ENCODE results near the gene DNAH2. TPM values are rescaled to one million over a fixed set of nuclear protein-coding genes. Genes with fewer than 3 reads are reported as not detected.

The DNAH2 gene
- total and polyA plus RNA-seq, 2 of the 8 experiments (the other 6 are each of a cell fraction or from before 2014, with no cell fraction given) = 0.13 to 0.18 TPM

DNA sequence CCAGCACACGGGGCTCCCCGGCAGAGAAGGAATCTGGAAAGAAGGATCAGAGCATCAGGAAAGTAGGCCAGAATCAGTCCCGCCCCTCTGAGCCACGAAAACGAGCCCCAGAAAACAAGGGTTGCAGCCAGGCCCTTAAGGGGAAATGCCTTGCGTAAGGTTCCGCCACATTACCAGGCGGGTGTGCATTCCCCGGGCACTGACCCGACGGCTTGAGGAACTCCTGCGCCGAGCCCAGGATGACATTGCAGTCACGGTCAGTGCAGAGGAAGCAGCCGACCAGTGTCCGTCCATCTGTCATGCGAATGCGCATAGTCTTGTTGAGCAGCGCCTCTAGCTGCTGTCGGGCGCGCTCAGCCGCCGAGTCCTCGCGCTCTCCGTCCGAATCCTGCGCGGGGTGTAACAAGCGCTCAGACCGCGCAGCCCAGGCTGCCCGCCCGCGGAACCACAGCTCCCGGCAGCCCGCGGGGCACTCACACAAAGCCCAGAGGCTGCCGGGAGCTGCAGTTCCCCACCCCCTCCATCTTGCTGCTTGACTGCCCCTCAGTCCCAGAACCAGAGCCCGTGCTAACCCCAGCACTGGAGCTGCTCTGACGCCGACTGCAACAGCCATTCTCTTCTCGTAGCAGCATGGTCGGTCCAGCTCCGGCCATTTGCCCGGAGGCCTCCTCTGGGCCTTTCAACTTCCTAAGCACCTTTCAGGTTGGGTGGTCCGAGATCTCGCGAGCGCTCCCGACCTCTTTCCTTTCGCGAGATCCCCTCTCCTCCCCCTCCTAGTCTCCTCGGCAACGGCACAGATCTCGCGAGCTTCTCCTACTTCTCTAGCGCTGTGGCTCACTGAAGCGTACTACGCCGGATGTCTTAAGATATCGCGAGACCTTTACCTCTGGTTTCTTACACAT is 139.5 kb downstream of the DNAH2 start, which contains the start of gene NAA38 (continued):
- TF ChIP-seq RAD21 (IDR thresholded peaks at IDR 0.05 in 1 of 2, conservative IDR thresholded peaks at IDR 0.05 in 1 of 2; ENCODE audit: low read depth in 2 of 2, low read length in 2 of 2) (peak; percentile 3 to 35; a peak in 2 of 4 replicates), TBP (IDR thresholded peaks at IDR 0.05; ENCODE audit: low read depth, low read length) (0 out of 2 replicates have a peak, but pooled peaks have one; percentile 39), JUN (IDR thresholded peaks at IDR 0.05; ENCODE audit: low read depth, low read length) (no peak), CEBPB (IDR thresholded peaks at IDR 0.05; ENCODE audit: low read depth, low read length) (no peak), TAF7 (optimal IDR thresholded peaks at IDR 0.05; ENCODE audit: borderline replicate concordance, low read depth, low read length) (peak; percentile 45), JUND (IDR thresholded peaks at IDR 0.05; ENCODE audit: low read length) (no peak), SP2 (IDR thresholded peaks at IDR 0.05; ENCODE audit: low read length) (no peak), CHD1 (IDR thresholded peaks at IDR 0.05; ENCODE audit: low read depth, low read length) (no peak), NANOG (IDR thresholded peaks at IDR 0.05; ENCODE audit: insufficient read depth, low read depth, low read length, poor library complexity, severe bottlenecking) (no peak), EP300 (IDR thresholded peaks at IDR 0.05; ENCODE audit: borderline replicate concordance in 1 of 2, low read depth in 2 of 2, low read length in 2 of 2) (no peak)
- TF ChIP-seq, protein P1, sequence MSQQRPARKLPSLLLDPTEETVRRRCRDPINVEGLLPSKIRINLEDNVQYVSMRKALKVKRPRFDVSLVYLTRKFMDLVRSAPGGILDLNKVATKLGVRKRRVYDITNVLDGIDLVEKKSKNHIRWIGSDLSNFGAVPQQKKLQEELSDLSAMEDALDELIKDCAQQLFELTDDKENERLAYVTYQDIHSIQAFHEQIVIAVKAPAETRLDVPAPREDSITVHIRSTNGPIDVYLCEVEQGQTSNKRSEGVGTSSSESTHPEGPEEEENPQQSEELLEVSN (IDR thresholded peaks at IDR 0.05) = 0 out of 2 replicates have a peak, but pooled peaks have one; percentile 36
